HUES64 (cell line): ENCODE data around the gene GPR75. TPM values are rescaled to one million over a fixed set of nuclear protein-coding genes. Genes with fewer than 3 reads are reported as not detected.
A peak's percentile ranks its signal among the peaks of the same experiment; 100 is the strongest.

Source experiments
- H3K27ac ChIP-seq: 2 replicates; pipeline ENCODE4 v1.7.0; 2013; ENCODE audit warnings: low read depth, low read length, inconsistent platforms
- H3K27me3 ChIP-seq: 2 replicates; pipeline ENCODE4 v1.6.1; 2013; ENCODE audit warnings: mild to moderate bottlenecking, low read length; ENCODE audit not compliant: insufficient read depth
- H3K36me3 ChIP-seq: 2 replicates; pipeline ENCODE4 v1.6.1; 2013; ENCODE audit warnings: mild to moderate bottlenecking, low read length; ENCODE audit not compliant: insufficient read depth
- H3K4me1 ChIP-seq: 2 replicates; pipeline ENCODE4 v1.6.1; 2013; ENCODE audit warnings: mild to moderate bottlenecking, low read length, moderate library complexity; ENCODE audit not compliant: insufficient read depth
- H3K4me3 ChIP-seq: 2 replicates; pipeline ENCODE4 v1.5.1; 2013; ENCODE audit warnings: mild to moderate bottlenecking, low read length, moderate library complexity
- H3K9ac ChIP-seq: 2 replicates; pipeline ENCODE4 v1.6.1; 2013; ENCODE audit warnings: mild to moderate bottlenecking, low read depth, low read length
- H3K9me3 ChIP-seq: 2 replicates; pipeline ENCODE4 v1.6.1; 2013; ENCODE audit warnings: low read depth, low read length; ENCODE audit not compliant: insufficient read depth
- WGBS: fragments of 150-250, 120-280 bp; methylation state at CpG from one replicate; pipeline ENCODE4 v1.1.7; 2013; ENCODE audit warnings: missing lambda C conversion rate; 5-methylcytosine and 5-hydroxymethylcytosine counted together
- polyA plus RNA-seq, 2 experiments: library from polyadenylated mRNA; stranded (reverse); fragments of 50-300 nt; gene quantifications; one replicate each; pipeline ENCODE4 v1.2.3, GENCODE V29; 2013

GPR75 gene
- polyA plus RNA-seq (2013, experiment 1 of 2): 1.8 TPM
- polyA plus RNA-seq (2013, experiment 2 of 2): 1.1 TPM

- H3K9me3 ChIP-seq: no peaks in the 10 kb centered on the region
- peaks cover 23% of the 10 kb centered on the region for H3K36me3 ChIP-seq
- H3K27ac ChIP-seq: no peak within 1 kb of the TSS
- no peaks in the 10 kb centered on the region for H3K4me1 ChIP-seq
- peak within 1 kb of the TSS; percentile 4; the same call in 1 of the 2 replicates for H3K9ac ChIP-seq
- WGBS: 97% methylated on average over 72 of the region's 72 CpGs
- peak within 1 kb of the TSS; percentile 31; the same call in 1 of the 2 replicates for H3K4me3 ChIP-seq
- no peaks in the 10 kb centered on the region for H3K27me3 ChIP-seq
These were observed at the start of gene GPR75 for GRCh38 chr2:53859206-53860181. Gene GPR75, minus strand, starts transcription at chr2:53859967. Its CDS starts 5,211 bp downstream, at chr2:53854756.

GRCh38 chr2:53907582-53907981 is 47.8 kb upstream of the GPR75 start:
- Histone ChIP-seq H3K4me1 (0 out of 2 replicates have a peak, but pooled peaks cover 4% of the 10 kb centered on the region), H3K9ac (no peak overlapping the region), H3K27me3 (no peaks in the 10 kb centered on the region), H3K4me3 (no peak overlapping the region), H3K27ac (peak overlapping the region; percentile 21; the same call in 1 of the 2 replicates), H3K36me3 (peaks cover 87% of the 10 kb centered on the region), H3K9me3 (no peaks in the 10 kb centered on the region)
- 95% methylated on average over 1 of the region's 1 CpG for WGBS

GRCh38 chr2:53905396-53905795 is 45.6 kb upstream of the GPR75 start:
- Histone ChIP-seq H3K9ac (no peak overlapping the region), H3K36me3 (peaks cover 96% of the 10 kb centered on the region), H3K27me3 (no peaks in the 10 kb centered on the region), H3K4me1 (0 out of 2 replicates have a peak, but pooled peaks cover 4% of the 10 kb centered on the region), H3K9me3 (no peaks in the 10 kb centered on the region), H3K4me3 (no peak overlapping the region), H3K27ac (no peak overlapping the region)
- 95% methylated on average over 9 of the region's 9 CpGs for WGBS

- WGBS: 93% methylated on average over 4 of the region's 4 CpGs
- no peaks in the 10 kb centered on the region for H3K9me3 ChIP-seq
- H3K27ac ChIP-seq: no peak overlapping the region
- H3K4me3 ChIP-seq: no peak overlapping the region
- peaks cover 96% of the 10 kb centered on the region for H3K36me3 ChIP-seq
- H3K9ac ChIP-seq: no peak overlapping the region
- 0 out of 2 replicates have a peak, but pooled peaks cover 4% of the 10 kb centered on the region for H3K4me1 ChIP-seq
- H3K27me3 ChIP-seq: no peaks in the 10 kb centered on the region
These were observed 43.2 kb upstream of the GPR75 start for GRCh38 chr2:53903011-53903410.

GRCh38 chr2:53901192-53901591 is 41.4 kb upstream of the GPR75 start:
- 92% methylated on average over 3 of the region's 3 CpGs for WGBS
- Histone ChIP-seq H3K4me3 (no peak overlapping the region), H3K9me3 (no peaks in the 10 kb centered on the region), H3K27me3 (no peaks in the 10 kb centered on the region), H3K36me3 (peaks cover 94% of the 10 kb centered on the region), H3K27ac (no peak overlapping the region), H3K9ac (no peak overlapping the region), H3K4me1 (no peaks in the 10 kb centered on the region)

GRCh38 chr2:53896864-53897263 is 37.1 kb upstream of the GPR75 start:
- H3K4me3 ChIP-seq: no peak overlapping the region
- H3K4me1 ChIP-seq: no peaks in the 10 kb centered on the region
- H3K9me3 ChIP-seq: no peaks in the 10 kb centered on the region
- H3K27ac ChIP-seq: no peak overlapping the region
- no peak overlapping the region for H3K9ac ChIP-seq
- peaks cover 98% of the 10 kb centered on the region for H3K36me3 ChIP-seq
- no peaks in the 10 kb centered on the region for H3K27me3 ChIP-seq
- WGBS: 97% methylated on average over 3 of the region's 3 CpGs

GRCh38 chr2:53886406-53887280 is 26.9 kb upstream of the GPR75 start:
- H3K9ac ChIP-seq: no peak overlapping the region
- H3K27ac ChIP-seq: no peak overlapping the region
- H3K9me3 ChIP-seq: no peaks in the 10 kb centered on the region
- peaks cover 98% of the 10 kb centered on the region for H3K36me3 ChIP-seq
- H3K27me3 ChIP-seq: no peaks in the 10 kb centered on the region
- 97% methylated on average over 4 of the region's 5 CpGs for WGBS
- no peaks in the 10 kb centered on the region for H3K4me1 ChIP-seq
- H3K4me3 ChIP-seq: no peak overlapping the region

GRCh38 chr2:53884883-53885282 is 25.1 kb upstream of the GPR75 start:
- Histone ChIP-seq H3K9ac (no peak overlapping the region), H3K27ac (no peak overlapping the region), H3K4me1 (no peaks in the 10 kb centered on the region), H3K4me3 (no peak overlapping the region), H3K36me3 (peaks cover 98% of the 10 kb centered on the region), H3K27me3 (no peaks in the 10 kb centered on the region), H3K9me3 (no peaks in the 10 kb centered on the region)
- no CpG with 5 or more reads among the region's 1 CpG for WGBS

GRCh38 chr2:53881986-53882385 is 22.2 kb upstream of the GPR75 start:
- peaks cover 96% of the 10 kb centered on the region for H3K36me3 ChIP-seq
- H3K27me3 ChIP-seq: no peaks in the 10 kb centered on the region
- no peak overlapping the region for H3K27ac ChIP-seq
- H3K4me1 ChIP-seq: no peaks in the 10 kb centered on the region
- H3K4me3 ChIP-seq: no peak overlapping the region
- no peaks in the 10 kb centered on the region for H3K9me3 ChIP-seq
- no peak overlapping the region for H3K9ac ChIP-seq

- H3K9me3 ChIP-seq: no peaks in the 10 kb centered on the region
- WGBS: 99% methylated on average over 2 of the region's 2 CpGs
- no peaks in the 10 kb centered on the region for H3K27me3 ChIP-seq
- no peak overlapping the region for H3K4me3 ChIP-seq
- H3K9ac ChIP-seq: no peak overlapping the region
- no peaks in the 10 kb centered on the region for H3K4me1 ChIP-seq
- no peak overlapping the region for H3K27ac ChIP-seq
- H3K36me3 ChIP-seq: peaks cover 96% of the 10 kb centered on the region
These were observed 21.6 kb upstream of the GPR75 start for GRCh38 chr2:53881360-53881759.

GRCh38 chr2:53880756-53881155 is 21.0 kb upstream of the GPR75 start:
- no peak overlapping the region for H3K27ac ChIP-seq
- H3K4me3 ChIP-seq: no peak overlapping the region
- no peaks in the 10 kb centered on the region for H3K9me3 ChIP-seq
- no peak overlapping the region for H3K9ac ChIP-seq
- 93% methylated on average over 2 of the region's 3 CpGs for WGBS
- H3K4me1 ChIP-seq: no peaks in the 10 kb centered on the region
- no peaks in the 10 kb centered on the region for H3K27me3 ChIP-seq
- H3K36me3 ChIP-seq: peaks cover 96% of the 10 kb centered on the region
